ENCODE results near the gene LRBA.
"Not testable (repeated sequence)": the region's sequence is repeated elsewhere in the genome, so short reads cannot be mapped to it uniquely, and the experiment has no call there.

The LRBA gene

DNA sequence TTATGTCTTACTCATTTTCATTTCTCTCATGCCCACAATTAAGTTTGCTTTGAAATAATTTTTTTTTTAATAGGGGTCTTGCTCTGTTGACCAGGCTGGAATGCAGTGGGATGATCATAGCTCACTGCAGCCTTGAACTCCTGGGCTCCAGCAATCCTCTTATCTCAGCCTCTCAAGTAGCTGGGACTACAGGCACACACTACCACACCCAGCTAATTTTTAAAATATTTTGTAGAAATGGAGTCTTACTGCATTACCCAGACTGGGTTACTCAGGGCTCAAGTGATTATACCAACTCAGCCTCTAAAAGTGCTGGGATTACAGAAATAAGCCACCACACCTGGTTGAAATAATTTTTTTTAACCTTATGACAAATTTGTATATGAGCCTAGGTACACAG is 452.3 kb downstream of the LRBA start:
- no peak for DNase-seq (ENCODE audit: low read depth in 2 of 2)

DNA sequence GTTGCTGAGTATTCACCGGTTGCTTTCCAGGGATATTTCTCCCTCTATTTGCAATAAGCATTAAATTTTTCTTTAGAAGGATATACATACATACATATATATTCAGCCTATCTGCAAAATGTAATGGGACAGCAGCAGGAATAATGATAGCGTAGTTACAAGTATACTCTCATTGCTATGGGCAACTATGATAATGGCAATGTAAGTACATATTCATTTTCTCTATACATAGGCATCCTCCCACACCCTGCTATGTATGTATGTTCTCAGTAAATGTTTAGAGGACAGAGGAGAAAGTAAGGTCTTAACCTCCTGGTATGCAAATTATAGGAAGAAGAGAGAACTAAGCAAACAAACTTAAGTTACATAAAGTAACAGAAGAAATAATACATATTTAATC is 452.8 kb downstream of the LRBA start:
- no peak for DNase-seq (ENCODE audit: low read depth in 2 of 2)

DNA sequence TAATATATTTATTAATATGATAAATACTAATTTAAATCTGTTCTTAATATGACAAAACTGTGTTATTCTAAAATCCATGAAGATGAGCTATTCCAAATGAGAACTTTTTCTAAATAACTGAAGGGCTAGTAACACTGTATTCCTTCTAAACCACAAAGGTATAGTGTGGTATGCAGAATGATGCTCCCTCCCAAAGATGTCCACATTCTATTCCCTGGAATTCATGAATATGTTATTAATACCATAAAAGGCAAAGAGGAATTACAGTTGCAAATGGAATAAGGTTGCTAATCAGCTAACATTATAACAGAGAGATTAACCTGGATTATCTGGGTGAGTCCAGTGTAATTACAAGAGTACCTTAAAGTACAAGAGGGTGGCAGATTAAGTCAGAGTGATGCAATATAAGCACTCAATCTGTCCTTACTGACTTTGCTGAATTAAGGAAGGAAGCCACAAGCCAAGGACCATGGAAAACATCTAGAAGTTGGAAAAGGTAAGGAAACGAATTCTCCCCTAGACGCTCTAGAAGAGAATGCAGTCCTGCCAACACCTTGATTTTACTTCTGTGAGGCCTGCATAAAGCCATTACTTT is 453.8 kb downstream of the LRBA start:
- no peak for DNase-seq (ENCODE audit: low read depth in 2 of 2)

DNA sequence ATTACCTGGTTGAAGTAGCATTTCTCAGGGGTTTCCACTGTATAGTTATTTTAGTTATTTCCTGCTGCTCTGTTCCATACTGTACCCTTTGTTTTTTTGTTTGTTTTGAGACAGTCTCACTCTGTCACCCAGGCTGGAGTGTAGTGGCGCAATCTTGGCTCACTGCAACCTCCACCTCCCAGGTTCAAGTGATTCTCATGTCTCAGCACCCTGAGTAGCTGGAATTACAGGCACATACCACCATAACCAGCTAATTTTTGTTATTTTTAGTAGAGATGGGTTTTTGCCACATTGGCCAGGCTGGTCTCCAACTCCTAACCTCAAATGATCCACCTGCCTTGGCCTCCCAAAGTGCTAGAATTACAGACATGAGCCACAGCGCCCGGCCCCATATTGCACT is 457.3 kb downstream of the LRBA start:
- DNase-seq (ENCODE audit: low read depth in 2 of 2), result not testable (repeated sequence)

DNA sequence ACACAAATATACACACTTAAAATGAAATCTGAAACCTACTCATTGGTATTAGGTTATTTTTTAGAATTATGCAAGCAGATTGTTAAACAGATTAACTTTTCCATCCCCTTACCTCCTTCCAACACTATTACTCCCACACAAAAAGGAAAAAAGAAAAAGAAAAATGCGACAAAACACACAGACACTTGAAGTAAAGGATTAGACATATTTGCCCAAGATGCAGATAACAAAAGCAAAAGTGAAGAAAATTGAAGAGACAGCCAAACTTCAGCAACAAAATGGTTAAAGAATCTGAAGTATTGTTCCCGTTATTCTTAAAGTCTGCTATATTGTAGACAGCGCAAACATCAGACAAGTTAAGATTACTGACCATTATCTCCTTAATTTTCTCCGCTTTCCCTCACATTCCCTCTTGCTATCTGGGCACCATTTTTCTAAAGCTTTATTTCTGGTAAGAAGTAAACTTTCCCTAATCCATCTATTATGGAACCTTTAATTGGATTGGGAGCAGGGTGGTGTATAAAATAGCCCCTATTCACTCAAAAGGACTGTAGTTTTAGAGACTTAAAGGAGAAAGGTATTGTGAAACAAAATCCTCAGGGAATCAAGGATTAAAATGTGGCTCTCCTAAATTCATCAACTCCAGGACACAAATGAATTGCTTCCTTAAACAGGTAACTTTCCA is 467.8 kb downstream of the LRBA start:
- no peak for DNase-seq (ENCODE audit: low read depth in 2 of 2)

DNA sequence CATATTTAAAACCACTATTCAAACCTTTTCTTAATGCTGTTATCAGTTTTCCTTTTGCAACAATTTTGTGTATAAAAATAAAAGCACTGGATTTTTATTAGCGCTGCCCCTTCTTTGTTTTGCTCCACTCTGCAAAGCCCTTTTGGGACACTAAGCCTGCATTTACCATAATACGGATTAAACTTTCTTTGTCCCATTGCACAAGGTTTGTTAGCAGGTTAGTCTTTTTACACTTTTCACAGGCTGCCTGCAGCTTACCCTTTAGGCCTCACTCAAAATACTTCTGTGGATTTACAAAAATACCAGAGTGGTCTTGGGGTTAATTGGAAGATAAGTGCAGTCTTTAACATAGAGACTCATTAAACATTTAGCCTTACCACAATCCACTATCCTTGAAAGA is 468.8 kb downstream of the LRBA start:
- DNase-seq (ENCODE audit: low read depth in 2 of 2), result no peak

DNA sequence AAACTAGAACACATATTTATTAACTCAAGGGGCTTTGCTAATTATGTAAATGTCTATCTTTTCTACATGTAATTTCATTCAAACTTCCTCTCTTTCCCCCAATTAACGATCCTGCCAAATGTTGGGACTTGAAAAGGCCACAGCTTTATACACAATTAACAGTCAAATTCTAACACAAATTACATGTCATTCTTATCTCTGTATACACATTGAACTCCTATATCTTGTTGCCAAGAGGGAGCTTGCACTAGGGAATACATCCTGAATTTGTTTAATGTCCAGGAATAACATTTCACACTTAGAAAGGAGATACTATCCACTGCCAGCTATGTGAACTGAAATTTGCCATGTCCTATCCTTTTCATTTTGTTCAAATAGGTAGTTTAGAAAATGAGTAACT is 472.0 kb downstream of the LRBA start:
- no peak for DNase-seq (ENCODE audit: low read depth in 2 of 2)

DNA sequence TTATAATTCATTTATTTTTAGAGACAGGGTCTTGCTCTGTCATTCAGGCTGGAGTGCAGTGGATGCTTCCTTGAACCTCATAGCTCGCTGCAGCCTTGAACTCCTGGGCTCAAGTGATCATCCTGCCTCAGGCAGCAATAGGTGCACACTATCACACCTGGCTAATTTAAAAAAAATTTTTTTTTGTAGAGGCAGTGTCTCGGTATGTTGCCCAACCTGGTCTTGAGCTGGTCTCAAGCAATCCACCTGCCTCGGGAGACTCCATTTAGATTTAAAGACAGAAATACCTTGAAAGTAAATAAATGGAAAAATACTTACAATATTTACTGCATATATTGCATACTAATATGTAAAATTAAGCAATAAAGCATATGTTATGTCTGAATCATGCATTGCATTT is 473.4 kb downstream of the LRBA start:
- DNase-seq (ENCODE audit: low read depth in 2 of 2), result no peak

DNA sequence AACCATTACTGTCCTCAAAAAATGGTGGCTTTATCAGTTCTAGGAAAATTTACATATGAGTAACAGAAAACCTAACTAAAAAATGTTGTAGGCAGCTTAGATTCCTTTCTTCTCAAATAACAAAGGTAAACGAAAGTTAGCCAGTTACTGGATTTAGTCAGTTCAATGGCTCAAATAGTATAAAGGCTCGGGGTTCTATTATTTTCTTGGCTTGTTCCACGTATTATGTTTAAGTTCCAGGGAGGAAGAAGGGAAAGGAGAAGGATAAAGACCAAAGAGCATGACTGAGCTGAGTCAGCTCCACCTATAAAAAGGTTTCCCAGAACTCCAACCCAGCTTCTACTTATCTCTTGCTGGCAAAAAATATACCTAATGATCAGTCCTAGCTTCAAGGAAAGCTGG is 474.1 kb downstream of the LRBA start:
- no peak for DNase-seq (ENCODE audit: low read depth in 2 of 2)

DNA sequence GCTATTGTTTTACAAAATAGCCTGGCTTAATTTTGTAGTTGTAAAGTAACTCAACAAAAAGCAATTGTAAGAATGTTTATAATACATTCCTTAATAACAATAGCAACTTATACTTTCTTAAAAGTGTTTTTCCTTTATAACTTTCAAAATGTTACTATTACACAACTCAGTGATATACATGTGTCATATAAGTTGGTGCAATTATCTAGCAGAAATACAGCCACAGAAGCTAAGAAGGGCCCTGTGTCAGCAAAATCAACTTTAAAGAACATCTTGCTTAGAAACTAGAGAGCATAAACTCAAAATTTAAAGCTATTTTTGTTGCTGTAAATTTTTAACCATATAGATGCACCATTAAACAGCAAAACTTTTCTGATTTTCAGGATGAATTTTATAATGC is 474.5 kb downstream of the LRBA start:
- no peak for DNase-seq (ENCODE audit: low read depth in 2 of 2)

DNA sequence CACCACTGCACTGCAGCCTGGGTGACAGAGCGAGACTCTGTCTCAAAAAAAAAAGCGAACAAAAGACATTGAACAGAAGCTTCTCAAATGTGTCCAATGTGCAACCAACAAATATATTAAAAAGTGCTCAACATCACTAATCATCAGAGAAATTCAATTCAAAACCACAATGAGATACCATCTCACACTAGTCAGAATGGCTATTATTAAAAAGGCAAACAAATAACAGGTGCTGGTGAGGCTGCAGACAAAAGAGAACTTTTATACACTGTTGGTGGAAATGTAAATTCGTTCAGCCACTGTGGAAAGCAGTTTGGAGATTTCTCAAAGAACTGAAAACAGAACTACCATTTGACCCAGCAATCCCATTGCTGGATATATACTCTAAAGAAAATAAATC is 477.2 kb downstream of the LRBA start:
- not testable (repeated sequence) for DNase-seq (ENCODE audit: low read depth in 2 of 2)

DNA sequence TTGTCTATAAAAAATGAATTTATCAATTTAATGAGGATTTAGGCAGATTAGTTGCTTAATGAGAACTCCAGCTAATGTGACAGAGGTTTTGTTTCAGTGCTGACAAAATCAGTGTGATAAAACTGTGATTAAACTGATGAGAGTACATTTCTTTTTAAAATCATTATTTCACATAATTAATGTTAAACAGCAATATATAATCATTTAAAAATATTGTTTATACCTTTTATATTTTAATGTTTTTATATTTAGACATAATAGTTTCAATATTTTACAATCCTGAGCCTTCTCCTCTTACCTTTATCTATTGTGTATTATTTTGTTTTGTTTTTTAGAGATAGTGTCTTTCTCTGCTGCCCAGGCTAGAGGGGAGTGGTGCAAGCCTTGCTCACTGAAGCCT is 480.3 kb downstream of the LRBA start:
- no peak for DNase-seq (ENCODE audit: low read depth in 2 of 2)

DNA sequence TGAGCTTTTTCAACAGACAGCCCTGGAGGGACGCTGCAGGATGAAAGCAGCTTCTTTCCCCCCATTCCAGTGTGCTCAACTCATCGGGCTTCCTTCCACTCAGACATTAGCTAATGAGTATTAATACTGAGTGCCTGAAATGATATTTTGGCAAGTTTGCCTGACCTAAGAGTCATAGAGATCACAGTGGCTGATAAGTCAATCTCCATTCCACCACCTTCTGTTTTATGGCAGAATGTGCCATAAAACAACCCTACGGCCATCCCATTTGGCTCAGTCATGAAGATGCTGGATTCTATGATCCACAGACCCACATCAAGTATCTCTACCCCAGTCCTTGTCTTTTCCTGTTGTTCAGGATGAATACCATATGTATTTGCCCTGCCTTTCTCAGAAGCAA is 481.4 kb downstream of the LRBA start:
- no peak for DNase-seq (ENCODE audit: low read depth in 2 of 2)

DNA sequence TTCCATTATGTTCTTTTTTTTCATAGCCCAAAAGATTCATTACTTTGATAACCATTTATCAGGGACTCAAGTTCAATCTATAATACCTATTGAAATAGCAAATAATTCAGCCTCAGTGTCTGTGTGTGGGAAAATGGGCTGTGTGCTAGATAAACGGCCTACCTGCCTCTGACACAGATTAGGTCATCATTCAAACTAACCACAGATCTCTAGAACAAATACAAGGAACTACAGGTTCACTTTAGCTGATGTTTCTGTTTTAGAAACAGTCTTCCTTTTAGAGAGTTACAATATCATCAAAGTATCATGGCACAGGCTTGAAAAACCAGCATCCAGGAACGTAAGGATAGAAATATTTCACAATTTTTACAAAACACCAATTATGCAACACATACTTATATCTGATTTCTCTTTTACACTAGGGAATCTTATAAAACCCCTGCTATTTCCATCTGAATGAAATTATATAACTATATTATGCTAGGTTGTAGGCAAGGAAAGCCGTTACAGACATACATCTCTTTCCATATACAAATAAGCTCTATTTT is 489.7 kb downstream of the LRBA start:
- no peak for DNase-seq (ENCODE audit: low read depth in 2 of 2)

DNA sequence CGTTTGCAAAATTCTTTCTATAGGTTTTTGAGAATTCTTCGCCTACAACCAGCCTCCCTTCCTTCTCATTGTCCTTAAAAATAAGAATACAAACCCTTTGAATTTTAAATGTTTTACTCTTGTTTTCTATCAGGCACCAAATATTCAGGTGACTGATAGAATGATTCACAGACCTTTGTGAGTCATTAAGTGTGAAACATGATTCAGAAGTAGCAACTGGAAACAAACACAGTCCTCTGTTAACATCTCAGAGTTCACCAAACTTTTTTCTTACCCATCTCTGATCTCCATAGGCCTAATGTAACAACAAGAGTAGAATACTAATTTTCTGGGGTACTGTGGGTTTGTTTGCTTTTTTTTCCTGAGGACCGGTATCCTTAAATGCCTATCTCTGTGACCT is 496.5 kb downstream of the LRBA start:
- DNase-seq (ENCODE audit: low read depth in 2 of 2), result no peak

DNA sequence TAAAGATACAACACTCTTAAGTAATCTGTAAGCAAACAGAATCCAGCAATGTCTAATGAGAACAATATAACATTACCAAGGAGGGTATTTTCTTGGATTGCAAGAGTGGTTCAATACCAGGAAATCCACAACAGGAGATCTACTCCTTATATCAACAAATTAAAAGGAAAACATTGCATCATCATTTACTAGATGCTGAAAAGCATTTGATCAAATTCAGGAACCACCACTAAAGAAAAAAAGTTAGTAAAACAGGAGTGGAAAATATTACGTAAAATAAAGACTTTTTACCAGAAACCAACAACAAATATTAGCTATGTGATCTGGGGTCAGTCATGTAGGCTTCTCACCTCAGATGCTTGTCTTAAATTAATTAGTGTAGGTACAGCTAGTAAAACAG is 499.9 kb downstream of the LRBA start:
- DNase-seq (ENCODE audit: low read depth in 2 of 2), result no peak

DNA sequence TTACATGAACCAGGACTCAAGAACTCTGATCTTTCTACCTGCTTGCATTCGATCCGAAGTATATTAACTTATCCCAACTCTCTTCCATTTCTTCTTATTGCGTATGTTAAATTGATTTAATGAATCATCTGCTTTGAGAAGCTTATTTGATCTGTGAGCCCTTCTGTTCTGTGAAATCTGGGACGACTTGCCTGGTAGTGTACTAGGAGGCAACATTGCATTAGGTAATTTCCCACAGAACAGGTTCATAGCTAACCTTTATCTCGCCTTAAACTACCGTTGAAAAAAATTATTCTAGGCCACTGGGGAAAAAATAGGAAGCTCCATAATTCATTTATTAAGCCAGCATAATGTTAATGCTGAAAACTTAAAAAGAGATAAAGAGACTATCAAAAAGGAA is 500.4 kb downstream of the LRBA start:
- DNase-seq (ENCODE audit: low read depth in 2 of 2), result no peak

DNA sequence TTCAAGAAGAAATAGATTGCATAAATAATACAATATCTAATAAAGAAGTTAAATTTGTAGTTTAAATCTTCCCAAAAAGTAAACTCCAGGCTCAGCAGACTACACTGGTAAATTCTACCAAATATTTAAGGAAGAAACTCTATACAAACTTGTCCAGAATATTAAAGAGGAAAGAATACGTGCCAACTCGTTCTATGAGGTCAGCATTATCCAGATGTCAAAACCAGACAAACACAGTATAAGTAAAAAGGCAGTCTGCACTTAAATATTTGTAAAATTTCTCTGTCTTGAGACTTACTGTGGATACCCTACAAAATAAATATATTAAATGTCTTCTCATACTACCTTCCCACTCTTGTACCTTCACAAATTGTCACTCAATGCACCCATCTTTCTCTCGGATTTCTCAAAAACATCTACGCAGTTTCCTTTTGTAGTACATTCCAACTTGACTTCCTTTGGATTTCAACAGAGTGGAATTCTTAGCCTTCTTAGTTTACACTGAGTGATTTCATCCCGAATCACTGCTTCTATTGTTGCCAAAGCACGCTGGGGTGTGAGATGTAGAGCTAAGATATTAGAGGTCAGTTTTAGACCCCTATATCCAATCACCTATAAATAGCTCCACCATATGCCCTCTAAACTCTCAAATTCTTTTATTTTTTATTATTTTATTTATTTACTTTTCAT is 504.8 kb downstream of the LRBA start:
- no peak for DNase-seq (ENCODE audit: low read depth in 2 of 2)

DNA sequence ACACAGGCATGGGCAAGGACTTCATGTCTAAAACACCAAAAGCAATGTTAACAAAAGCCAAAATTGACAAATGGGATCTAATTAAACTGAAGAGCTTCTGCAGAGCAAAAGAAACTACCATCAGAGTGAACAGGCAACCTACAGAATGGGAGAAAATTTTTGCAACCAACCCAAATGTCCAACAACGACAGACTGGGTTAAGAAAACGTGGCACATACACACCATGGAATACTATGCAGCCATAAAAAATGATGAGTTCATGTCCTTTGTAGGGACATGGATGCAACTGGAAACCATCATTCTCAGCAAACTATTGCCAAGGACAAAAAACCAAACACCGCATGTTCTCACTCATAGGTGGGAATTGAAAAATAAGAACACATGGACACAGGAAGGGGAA is 507.4 kb downstream of the LRBA start:
- not testable (repeated sequence) for DNase-seq (ENCODE audit: low read depth in 2 of 2)

DNA sequence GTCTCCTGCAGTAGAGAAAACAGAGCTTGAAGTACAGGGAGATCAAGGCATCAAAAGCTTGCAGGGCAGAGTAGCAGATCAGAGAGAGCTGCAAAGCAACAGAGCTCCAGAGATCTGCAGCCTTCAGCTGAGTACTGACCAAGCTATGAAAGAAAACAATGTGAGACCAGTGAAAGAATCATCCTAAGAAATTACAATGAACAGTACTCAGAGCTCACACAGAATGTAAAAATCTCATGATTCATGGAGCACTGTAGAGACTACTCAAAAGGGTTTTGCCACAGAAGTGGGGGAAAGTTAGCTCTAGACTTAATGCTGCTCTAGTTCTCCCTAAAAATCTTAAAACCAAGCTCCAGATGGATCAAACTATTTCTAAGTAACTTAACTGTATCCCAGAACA is 513.1 kb downstream of the LRBA start:
- no peak for DNase-seq (ENCODE audit: low read depth in 2 of 2)

DNA sequence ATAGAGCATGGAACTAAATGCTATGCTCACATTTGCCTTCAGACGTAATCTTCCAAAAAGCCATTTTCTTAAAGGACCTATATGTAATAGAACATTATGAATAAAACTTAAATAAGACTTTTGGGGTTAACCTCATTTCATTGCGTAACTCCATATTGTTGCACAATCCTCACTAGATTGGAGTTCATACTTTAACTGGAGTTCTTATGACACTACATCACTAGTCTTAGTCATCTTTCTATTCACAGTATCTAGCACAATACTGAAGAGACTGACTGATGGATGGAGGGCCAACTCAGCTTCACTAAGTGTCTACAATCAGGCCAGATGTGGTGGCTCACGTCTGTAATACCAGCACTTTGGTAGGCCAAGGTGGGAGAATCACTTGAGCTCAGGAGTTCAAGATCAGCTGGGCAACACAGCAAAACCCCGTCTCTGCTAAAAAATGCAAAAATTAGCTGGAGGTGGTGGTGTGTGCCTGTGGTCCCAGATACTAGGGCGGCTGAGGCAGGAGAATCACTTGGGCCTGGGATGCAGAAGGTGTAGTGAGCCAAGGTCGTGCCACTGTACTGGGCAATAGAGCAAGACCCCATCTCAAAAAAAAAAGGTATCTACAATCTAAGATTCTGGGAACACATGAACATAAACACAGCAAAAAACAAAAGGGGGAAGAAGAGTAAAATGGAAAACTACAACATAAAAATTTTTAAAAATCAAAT is 513.9 kb downstream of the LRBA start:
- DNase-seq (ENCODE audit: low read depth in 2 of 2), result no peak

DNA sequence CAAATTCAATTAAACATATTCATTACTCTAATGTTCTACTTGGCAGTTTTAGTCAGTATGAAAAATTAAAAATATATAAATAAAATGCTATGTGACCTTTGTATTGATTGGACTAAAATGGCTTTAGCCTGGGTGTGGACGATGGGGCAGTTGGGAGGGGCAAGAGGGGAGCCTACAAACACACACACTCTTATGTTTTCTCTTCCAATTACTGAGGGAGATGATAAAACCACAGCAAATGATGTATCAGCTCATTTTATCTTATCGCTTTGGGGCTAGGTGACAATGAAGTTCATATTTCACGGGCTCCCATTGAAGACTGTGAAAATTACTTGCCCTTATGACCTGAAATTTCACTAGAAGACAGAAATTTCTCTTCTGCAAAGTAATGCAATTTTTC is 517.5 kb downstream of the LRBA start:
- DNase-seq (ENCODE audit: low read depth in 2 of 2), result no peak

DNA sequence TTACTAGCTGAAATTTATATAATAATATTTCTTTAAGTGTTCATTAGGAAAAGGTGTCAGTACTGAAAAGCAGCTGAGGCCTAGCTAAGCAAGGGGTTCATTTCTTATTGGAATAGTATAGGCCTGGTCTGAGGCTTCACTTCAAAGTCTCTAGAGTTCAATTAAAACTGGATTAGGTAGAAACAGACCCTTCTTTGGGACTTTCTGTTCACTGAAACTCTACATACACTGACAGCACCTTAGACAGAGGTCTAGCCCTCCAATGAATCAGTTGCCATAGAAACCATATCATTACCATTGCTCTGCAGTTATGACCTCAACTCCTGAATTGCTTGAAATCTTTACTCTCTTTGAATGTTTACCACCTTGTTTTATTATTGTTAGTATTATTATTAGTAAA is 519.5 kb downstream of the LRBA start:
- DNase-seq (ENCODE audit: low read depth in 2 of 2), result no peak
